Superior temporal gyrus (tissue), 1 donor: ENCODE data around the gene PLXNA2.

Experiments
- DNase-seq: peaks from one replicate; pipeline ENCODE4 v3.0.0-alpha.2; 2016; ENCODE audit errors: extremely low spot score

The PLXNA2 gene

GRCh38 chr1:208090388-208091301 is 153.5 kb downstream of the PLXNA2 start:
- DNase-seq = no peak

- DNase-seq = no peak
Measured at GRCh38 chr1:208089761-208090370, 154.3 kb downstream of the PLXNA2 start.

- DNase-seq = no peak
Measured at GRCh38 chr1:208089149-208089548, 155.0 kb downstream of the PLXNA2 start.

GRCh38 chr1:208088319-208088718 is 155.9 kb downstream of the PLXNA2 start:
- no peak for DNase-seq

- DNase-seq = no peak
Measured at GRCh38 chr1:208085655-208086515, 158.3 kb downstream of the PLXNA2 start.

GRCh38 chr1:208084764-208085163 is 159.4 kb downstream of the PLXNA2 start:
- no peak for DNase-seq

- no peak for DNase-seq
Measured at GRCh38 chr1:208084220-208084619, 160.0 kb downstream of the PLXNA2 start.

- DNase-seq = no peak
Measured at GRCh38 chr1:208083715-208084085, 160.5 kb downstream of the PLXNA2 start.

- DNase-seq = no peak
Measured at GRCh38 chr1:208083016-208083714, 161.0 kb downstream of the PLXNA2 start.

- peak; percentile 75 for DNase-seq
Measured at GRCh38 chr1:208081972-208082371, 162.2 kb downstream of the PLXNA2 start.

- DNase-seq = peak; percentile 75
Measured at GRCh38 chr1:208080396-208081286, 163.5 kb downstream of the PLXNA2 start.

GRCh38 chr1:208079161-208079560 is 165.0 kb downstream of the PLXNA2 start:
- no peak for DNase-seq

- peak; percentile 74 for DNase-seq
Measured at GRCh38 chr1:208078752-208079151, 165.4 kb downstream of the PLXNA2 start.

- DNase-seq = peak; percentile 42
Measured at GRCh38 chr1:208077232-208078075, 166.7 kb downstream of the PLXNA2 start.

GRCh38 chr1:208074353-208074752 is 169.8 kb downstream of the PLXNA2 start:
- no peak for DNase-seq

- no peak for DNase-seq
Measured at GRCh38 chr1:208071435-208072031, 172.7 kb downstream of the PLXNA2 start.

GRCh38 chr1:208069908-208070307 is 174.3 kb downstream of the PLXNA2 start:
- no peak for DNase-seq

GRCh38 chr1:208069317-208069716 is 174.9 kb downstream of the PLXNA2 start:
- DNase-seq = no peak

- no peak for DNase-seq
Measured at GRCh38 chr1:208068908-208069307, 175.3 kb downstream of the PLXNA2 start.
